HUDEP-2 (cell line): ENCODE data around the gene PSG6.
"Not testable (repeated sequence)": the region's sequence is repeated elsewhere in the genome, so short reads cannot be mapped to it uniquely, and the experiment has no call there.

Experiments used
- DNase-seq, 76 experiments: peaks; one replicate each; lab custom pipeline; 2025; ENCODE audit not compliant: unreplicated experiment in 76 of 76; lab: John Stamatoyannopoulos, UW

PSG6 gene

GRCh38 chr19:42856866-42857543 is 60.7 kb downstream of the PSG6 start:
- DNase-seq: peak in 18 of 76 experiments; percentile 2 to 51 (median 18)

GRCh38 chr19:42854745-42855144 is 62.9 kb downstream of the PSG6 start:
- DNase-seq: not testable (repeated sequence)

- DNase-seq: not testable (repeated sequence)
Measured at GRCh38 chr19:42853231-42853630, 64.5 kb downstream of the PSG6 start.

- not testable (repeated sequence) for DNase-seq
Measured at GRCh38 chr19:42852821-42853220, 64.9 kb downstream of the PSG6 start.
